DLD1 (cell line): Measurements from ENCODE around the gene ZEB1.
"Not testable (repeated sequence)": the region's sequence is repeated elsewhere in the genome, so short reads cannot be mapped to it uniquely, and the experiment has no call there.

Experiments used
- in situ Hi-C: cut with HindIII; loops from 2 replicates; pipeline ENCODE4 v1.10.0; 2017; ENCODE audit warnings: low sequenced_read_pairs

Gene ZEB1

GRCh38 chr10:31484431-31485135, 165.6 kb downstream of the ZEB1 start:
- in situ Hi-C loops = no loop called here

- in situ Hi-C loops = no loop called here
These were observed 172.0 kb downstream of the ZEB1 start for GRCh38 chr10:31490858-31491504.

- in situ Hi-C loops = no loop called here
These were observed 188.4 kb downstream of the ZEB1 start for GRCh38 chr10:31507427-31507826.

- in situ Hi-C loops = no loop called here
These were observed 189.2 kb downstream of the ZEB1 start for GRCh38 chr10:31508234-31508633.

GRCh38 chr10:31508882-31509281, 189.9 kb downstream of the ZEB1 start:
- in situ Hi-C loops = no loop called here

GRCh38 chr10:31509989-31510388, 191.0 kb downstream of the ZEB1 start:
- in situ Hi-C loops = no loop called here

- in situ Hi-C loops = no loop called here
These were observed 196.1 kb downstream of the ZEB1 start for GRCh38 chr10:31515116-31515515.

- in situ Hi-C loops = no loop called here
These were observed 196.9 kb downstream of the ZEB1 start for GRCh38 chr10:31515819-31516402.

GRCh38 chr10:31520986-31521831, 202.2 kb downstream of the ZEB1 start:
- in situ Hi-C loops = no loop called here

- in situ Hi-C loops = no loop called here
These were observed 203.8 kb downstream of the ZEB1 start for GRCh38 chr10:31522820-31523219.

- in situ Hi-C loops = no loop called here
These were observed 205.4 kb downstream of the ZEB1 start for GRCh38 chr10:31524460-31524859.

- in situ Hi-C loops = no loop called here
These were observed 207.2 kb downstream of the ZEB1 start for GRCh38 chr10:31526178-31526577.

- in situ Hi-C loops = no loop called here
These were observed 207.7 kb downstream of the ZEB1 start for GRCh38 chr10:31526681-31527080.

GRCh38 chr10:31528831-31529230, 209.8 kb downstream of the ZEB1 start:
- in situ Hi-C loops = no loop called here

- in situ Hi-C loops = no loop called here
These were observed 217.3 kb downstream of the ZEB1 start for GRCh38 chr10:31536302-31536701.

- in situ Hi-C loops = no loop called here
These were observed 230.9 kb downstream of the ZEB1 start for GRCh38 chr10:31549896-31550295.

- in situ Hi-C loops = no loop called here
These were observed 235.5 kb downstream of the ZEB1 start for GRCh38 chr10:31554556-31554955.

GRCh38 chr10:31557854-31558253, 238.8 kb downstream of the ZEB1 start:
- in situ Hi-C loops = no loop called here

- in situ Hi-C loops = not testable (repeated sequence)
These were observed 249.3 kb downstream of the ZEB1 start for GRCh38 chr10:31568252-31568861.

GRCh38 chr10:31574577-31574976, 255.6 kb downstream of the ZEB1 start:
- in situ Hi-C loops = no loop called here
